ENCODE measurements around the gene RPTOR.

Gene RPTOR

GRCh38 chr17:80604670-80605010 lies 60.0 kb downstream of the RPTOR start:
- H3K4me3 ChIP-seq (ENCODE audit: control insufficient read depth, low read depth, low read length) = no peak overlapping the region
- TF ChIP-seq CTCF (IDR thresholded peaks at IDR 0.05; ENCODE audit: control insufficient read depth, insufficient read depth, low read depth, low read length, missing control alignments) = no peak
- DNase-seq (ENCODE audit: low read depth) = no peak

- H3K4me3 ChIP-seq (ENCODE audit: control insufficient read depth, low read depth, low read length) = no peak overlapping the region
- no peak for TF ChIP-seq CTCF (IDR thresholded peaks at IDR 0.05; ENCODE audit: control insufficient read depth, insufficient read depth, low read depth, low read length, missing control alignments)
- DNase-seq (ENCODE audit: low read depth) = no peak
Observed at GRCh38 chr17:80605326-80606066, 60.9 kb downstream of the RPTOR start.

GRCh38 chr17:80608326-80608725 lies 63.7 kb downstream of the RPTOR start:
- no peak for TF ChIP-seq CTCF (IDR thresholded peaks at IDR 0.05; ENCODE audit: control insufficient read depth, insufficient read depth, low read depth, low read length, missing control alignments)
- no peak for DNase-seq (ENCODE audit: low read depth)
- no peak overlapping the region for H3K4me3 ChIP-seq (ENCODE audit: control insufficient read depth, low read depth, low read length)

- TF ChIP-seq CTCF (IDR thresholded peaks at IDR 0.05; ENCODE audit: control insufficient read depth, insufficient read depth, low read depth, low read length, missing control alignments) = no peak
- H3K4me3 ChIP-seq (ENCODE audit: control insufficient read depth, low read depth, low read length) = no peak overlapping the region
- no peak for DNase-seq (ENCODE audit: low read depth)
Observed at GRCh38 chr17:80609757-80610156, 65.1 kb downstream of the RPTOR start.

GRCh38 chr17:80611816-80612215 lies 67.2 kb downstream of the RPTOR start:
- TF ChIP-seq CTCF (IDR thresholded peaks at IDR 0.05; ENCODE audit: control insufficient read depth, insufficient read depth, low read depth, low read length, missing control alignments) = no peak
- no peak for DNase-seq (ENCODE audit: low read depth)
- no peak overlapping the region for H3K4me3 ChIP-seq (ENCODE audit: control insufficient read depth, low read depth, low read length)

- TF ChIP-seq CTCF (IDR thresholded peaks at IDR 0.05; ENCODE audit: control insufficient read depth, insufficient read depth, low read depth, low read length, missing control alignments) = no peak
- DNase-seq (ENCODE audit: low read depth) = no peak
- no peak overlapping the region for H3K4me3 ChIP-seq (ENCODE audit: control insufficient read depth, low read depth, low read length)
Observed at GRCh38 chr17:80612997-80613731, 68.5 kb downstream of the RPTOR start.
